Neural crest cell (in vitro differentiated cells): ENCODE data around the gene UBASH3B. TPM values are rescaled to one million over a fixed set of nuclear protein-coding genes. Genes with fewer than 3 reads are reported as not detected.

Experiments used
- DNase-seq: peaks from one replicate; pipeline ENCODE4 v3.0.0; 2021; ENCODE audit warnings: low read depth, mixed read lengths, low spot score
- H3K27ac Mint-ChIP-seq: one replicate; pipeline ENCODE4 v1.8.0; 2021; ENCODE audit warnings: mild to moderate bottlenecking, mixed read lengths; ENCODE audit not compliant: unreplicated experiment
- H3K27me3 Mint-ChIP-seq: 2 replicates; pipeline ENCODE4 v1.8.0; 2021; ENCODE audit warnings: low read depth, mild to moderate bottlenecking, mixed read lengths
- H3K36me3 Mint-ChIP-seq: 2 replicates; pipeline ENCODE4 v1.8.0; 2021; ENCODE audit warnings: low read depth, mild to moderate bottlenecking, mixed read lengths
- H3K4me1 Mint-ChIP-seq: 2 replicates; pipeline ENCODE4 v1.8.0; 2021; ENCODE audit warnings: mixed read lengths
- H3K4me3 Mint-ChIP-seq: one replicate; pipeline ENCODE4 v1.8.0; 2021; ENCODE audit warnings: mild to moderate bottlenecking, mixed read lengths
- H3K9me3 Mint-ChIP-seq: 2 replicates; pipeline ENCODE4 v1.8.0; 2021; ENCODE audit warnings: mixed read lengths
- CTCF ChIP-seq: fragments of 200-600 bp; sonication (generic); conservative IDR thresholded peaks from 2 replicates; pipeline ENCODE4 v1.5.0; 2021; ENCODE audit warnings: antibody characterized with exemption, mild to moderate bottlenecking
- total RNA-seq: library from RNA; stranded (reverse); gene quantifications from 2 replicates; pipeline ENCODE4 v1.2.1, GENCODE V29; 2021

UBASH3B gene
- total RNA-seq, 1 donor from 2014 or later, result 6.8 TPM

- Mint-ChIP-seq H3K27ac (no peak overlapping the region), H3K9me3 (no peaks in the 10 kb centered on the region), H3K4me1 (peaks cover 23% of the 10 kb centered on the region), H3K36me3 (no peaks in the 10 kb centered on the region), H3K27me3 (no peaks in the 10 kb centered on the region), H3K4me3 (no peak overlapping the region)
- no peak for TF ChIP-seq CTCF
- DNase-seq, result no peak
Measured at GRCh38 chr11:122695076-122695615, 39.6 kb downstream of the UBASH3B start.

GRCh38 chr11:122696662-122697061, 41.1 kb downstream of the UBASH3B start:
- H3K27me3 Mint-ChIP-seq, result no peaks in the 10 kb centered on the region
- H3K4me3 Mint-ChIP-seq, result no peak overlapping the region
- H3K36me3 Mint-ChIP-seq, result no peaks in the 10 kb centered on the region
- peaks cover 15% of the 10 kb centered on the region for H3K4me1 Mint-ChIP-seq
- no peaks in the 10 kb centered on the region for H3K9me3 Mint-ChIP-seq
- peak overlapping the region; percentile 35 for H3K27ac Mint-ChIP-seq
- DNase-seq, result no peak
- TF ChIP-seq CTCF, result no peak

- Mint-ChIP-seq H3K9me3 (no peaks in the 10 kb centered on the region), H3K36me3 (no peaks in the 10 kb centered on the region), H3K4me1 (peaks cover 5% of the 10 kb centered on the region), H3K4me3 (no peak overlapping the region), H3K27me3 (no peaks in the 10 kb centered on the region), H3K27ac (no peak overlapping the region)
- TF ChIP-seq CTCF, result no peak
- no peak for DNase-seq
Measured at GRCh38 chr11:122697636-122698167, 42.2 kb downstream of the UBASH3B start.

GRCh38 chr11:122698392-122698791, 42.9 kb downstream of the UBASH3B start:
- no peaks in the 10 kb centered on the region for H3K9me3 Mint-ChIP-seq
- no peak overlapping the region for H3K27ac Mint-ChIP-seq
- H3K36me3 Mint-ChIP-seq, result no peaks in the 10 kb centered on the region
- TF ChIP-seq CTCF, result no peak
- peaks cover 3% of the 10 kb centered on the region for H3K4me1 Mint-ChIP-seq
- DNase-seq, result no peak
- no peaks in the 10 kb centered on the region for H3K27me3 Mint-ChIP-seq
- H3K4me3 Mint-ChIP-seq, result no peak overlapping the region

- Mint-ChIP-seq H3K4me3 (no peak overlapping the region), H3K9me3 (no peaks in the 10 kb centered on the region), H3K36me3 (no peaks in the 10 kb centered on the region), H3K4me1 (peaks cover 3% of the 10 kb centered on the region), H3K27ac (no peak overlapping the region), H3K27me3 (no peaks in the 10 kb centered on the region)
- no peak for TF ChIP-seq CTCF
- no peak for DNase-seq
Measured at GRCh38 chr11:122700666-122701065, 45.1 kb downstream of the UBASH3B start.
